Measurements from ENCODE around the gene PTCH1.

PTCH1 gene

DNA sequence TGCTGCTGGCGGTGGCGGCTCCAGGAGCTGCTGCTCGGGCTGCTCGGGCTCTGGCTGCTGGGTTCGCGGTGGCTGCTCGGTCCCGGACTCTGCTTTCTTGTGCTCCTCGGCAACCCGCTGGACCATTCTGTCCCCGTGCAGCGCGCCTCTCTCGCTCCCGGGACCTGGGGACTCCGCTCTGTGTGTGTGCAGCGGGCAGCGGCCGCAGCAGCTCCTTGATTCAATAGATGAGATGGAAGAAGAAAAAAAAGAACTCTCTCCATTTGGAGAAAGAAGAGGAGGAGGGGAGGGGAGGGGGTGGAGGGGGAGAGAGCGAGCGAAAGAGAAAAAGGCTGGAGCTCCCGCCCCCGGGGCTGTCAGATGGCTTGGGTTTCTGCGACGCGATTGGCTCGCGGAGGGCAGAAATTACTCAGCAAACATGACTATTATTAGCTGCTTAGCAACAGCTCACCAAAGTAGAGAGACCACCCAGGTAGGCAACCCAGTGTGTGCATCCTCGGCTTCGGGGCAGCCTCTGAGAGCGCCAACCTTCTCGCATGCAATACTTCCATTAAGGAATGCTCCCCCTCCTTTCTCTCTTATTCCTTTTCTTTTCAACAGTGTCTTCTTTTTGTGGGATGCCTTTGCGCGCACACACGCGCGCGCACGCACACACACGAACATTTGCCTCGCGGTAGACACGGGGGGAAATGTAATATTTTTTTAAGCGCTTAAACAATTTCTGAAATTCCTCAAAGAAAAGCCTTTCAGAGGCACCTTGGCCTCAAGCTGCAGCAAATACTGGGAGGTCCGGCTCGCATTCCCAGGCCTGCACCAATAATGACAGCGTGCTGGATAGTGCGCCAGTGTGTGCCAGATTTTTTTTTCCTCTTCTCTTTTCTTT, 7.6 kb downstream of the PTCH1 start (continued):
- TF ChIP-seq KLF10 (tag by site-specific recombination; IDR thresholded peaks at IDR 0.05) (peak; percentile 73; the same call in 1 of the 2 replicates), ZNF366 (tag by site-specific recombination; conservative IDR thresholded peaks at IDR 0.05) (peak; percentile 89), ZNF175 (tag by site-specific recombination; IDR thresholded peaks at IDR 0.05) (no peak), ZNF660 (tag by site-specific recombination; IDR thresholded peaks at IDR 0.05) (peak; percentile 46; the same call in 1 of the 2 replicates), ZNF132 (tag by site-specific recombination; IDR thresholded peaks at IDR 0.05; ENCODE audit: borderline replicate concordance) (no peak), ZBTB17 (tag by site-specific recombination; IDR thresholded peaks at IDR 0.05) (peak; percentile 58), GLIS1 (tag by site-specific recombination; IDR thresholded peaks at IDR 0.05) (peak; percentile 71), SP7 (tag by site-specific recombination; IDR thresholded peaks at IDR 0.05) (0 out of 2 replicates have a peak, but pooled peaks have one; percentile 52), REPIN1 (tag by site-specific recombination; IDR thresholded peaks at IDR 0.05; ENCODE audit: low read depth) (no peak), ZBTB20 (tag by site-specific recombination; IDR thresholded peaks at IDR 0.05) (peak; percentile 65), SP2 (tag by site-specific recombination; IDR thresholded peaks at IDR 0.05) (peak; percentile 68), GLIS2 (tag by site-specific recombination; IDR thresholded peaks at IDR 0.05) (peak; percentile 74), ZBTB48 (tag by site-specific recombination; IDR thresholded peaks at IDR 0.05) (no peak), EGR2 (tag by site-specific recombination; IDR thresholded peaks at IDR 0.05; ENCODE audit: low read depth) (0 out of 2 replicates have a peak, but pooled peaks have one; percentile 16), ZNF596 (tag by site-specific recombination; IDR thresholded peaks at IDR 0.05) (peak; percentile 93), ZNF335 (tag by site-specific recombination; conservative IDR thresholded peaks at IDR 0.05) (peak; percentile 80), ZNF2 (tag by site-specific recombination; IDR thresholded peaks at IDR 0.05) (peak; percentile 67; the same call in 1 of the 2 replicates), ZBTB1 (tag by site-specific recombination; IDR thresholded peaks at IDR 0.05) (no peak), ZEB2 (tag by site-specific recombination; IDR thresholded peaks at IDR 0.05) (peak; percentile 71; the same call in 1 of the 2 replicates)
- TF ChIP-seq, protein P1, sequence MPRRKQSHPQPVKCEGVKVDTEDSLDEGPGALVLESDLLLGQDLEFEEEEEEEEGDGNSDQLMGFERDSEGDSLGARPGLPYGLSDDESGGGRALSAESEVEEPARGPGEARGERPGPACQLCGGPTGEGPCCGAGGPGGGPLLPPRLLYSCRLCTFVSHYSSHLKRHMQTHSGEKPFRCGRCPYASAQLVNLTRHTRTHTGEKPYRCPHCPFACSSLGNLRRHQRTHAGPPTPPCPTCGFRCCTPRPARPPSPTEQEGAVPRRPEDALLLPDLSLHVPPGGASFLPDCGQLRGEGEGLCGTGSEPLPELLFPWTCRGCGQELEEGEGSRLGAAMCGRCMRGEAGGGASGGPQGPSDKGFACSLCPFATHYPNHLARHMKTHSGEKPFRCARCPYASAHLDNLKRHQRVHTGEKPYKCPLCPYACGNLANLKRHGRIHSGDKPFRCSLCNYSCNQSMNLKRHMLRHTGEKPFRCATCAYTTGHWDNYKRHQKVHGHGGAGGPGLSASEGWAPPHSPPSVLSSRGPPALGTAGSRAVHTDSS (tag by site-specific recombination; IDR thresholded peaks at IDR 0.05): 0 out of 2 replicates have a peak, but pooled peaks have one; percentile 9
- TF ChIP-seq, protein P2, sequence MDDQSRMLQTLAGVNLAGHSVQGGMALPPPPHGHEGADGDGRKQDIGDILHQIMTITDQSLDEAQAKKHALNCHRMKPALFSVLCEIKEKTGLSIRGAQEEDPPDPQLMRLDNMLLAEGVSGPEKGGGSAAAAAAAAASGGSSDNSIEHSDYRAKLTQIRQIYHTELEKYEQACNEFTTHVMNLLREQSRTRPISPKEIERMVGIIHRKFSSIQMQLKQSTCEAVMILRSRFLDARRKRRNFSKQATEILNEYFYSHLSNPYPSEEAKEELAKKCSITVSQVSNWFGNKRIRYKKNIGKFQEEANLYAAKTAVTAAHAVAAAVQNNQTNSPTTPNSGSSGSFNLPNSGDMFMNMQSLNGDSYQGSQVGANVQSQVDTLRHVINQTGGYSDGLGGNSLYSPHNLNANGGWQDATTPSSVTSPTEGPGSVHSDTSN (CRISPR knock-in tag; IDR thresholded peaks at IDR 0.05): no peak
- TF ChIP-seq, protein P3, sequence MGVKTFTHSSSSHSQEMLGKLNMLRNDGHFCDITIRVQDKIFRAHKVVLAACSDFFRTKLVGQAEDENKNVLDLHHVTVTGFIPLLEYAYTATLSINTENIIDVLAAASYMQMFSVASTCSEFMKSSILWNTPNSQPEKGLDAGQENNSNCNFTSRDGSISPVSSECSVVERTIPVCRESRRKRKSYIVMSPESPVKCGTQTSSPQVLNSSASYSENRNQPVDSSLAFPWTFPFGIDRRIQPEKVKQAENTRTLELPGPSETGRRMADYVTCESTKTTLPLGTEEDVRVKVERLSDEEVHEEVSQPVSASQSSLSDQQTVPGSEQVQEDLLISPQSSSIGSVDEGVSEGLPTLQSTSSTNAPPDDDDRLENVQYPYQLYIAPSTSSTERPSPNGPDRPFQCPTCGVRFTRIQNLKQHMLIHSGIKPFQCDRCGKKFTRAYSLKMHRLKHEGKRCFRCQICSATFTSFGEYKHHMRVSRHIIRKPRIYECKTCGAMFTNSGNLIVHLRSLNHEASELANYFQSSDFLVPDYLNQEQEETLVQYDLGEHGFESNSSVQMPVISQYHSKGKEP (tag by site-specific recombination; IDR thresholded peaks at IDR 0.05): peak; percentile 70; the same call in 1 of the 2 replicates
- TF ChIP-seq, protein P4, sequence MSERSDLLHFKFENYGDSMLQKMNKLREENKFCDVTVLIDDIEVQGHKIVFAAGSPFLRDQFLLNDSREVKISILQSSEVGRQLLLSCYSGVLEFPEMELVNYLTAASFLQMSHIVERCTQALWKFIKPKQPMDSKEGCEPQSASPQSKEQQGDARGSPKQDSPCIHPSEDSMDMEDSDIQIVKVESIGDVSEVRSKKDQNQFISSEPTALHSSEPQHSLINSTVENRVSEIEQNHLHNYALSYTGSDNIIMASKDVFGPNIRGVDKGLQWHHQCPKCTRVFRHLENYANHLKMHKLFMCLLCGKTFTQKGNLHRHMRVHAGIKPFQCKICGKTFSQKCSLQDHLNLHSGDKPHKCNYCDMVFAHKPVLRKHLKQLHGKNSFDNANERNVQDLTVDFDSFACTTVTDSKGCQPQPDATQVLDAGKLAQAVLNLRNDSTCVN (tag by site-specific recombination; optimal IDR thresholded peaks at IDR 0.05): peak; percentile 65
- TF ChIP-seq, protein P5, sequence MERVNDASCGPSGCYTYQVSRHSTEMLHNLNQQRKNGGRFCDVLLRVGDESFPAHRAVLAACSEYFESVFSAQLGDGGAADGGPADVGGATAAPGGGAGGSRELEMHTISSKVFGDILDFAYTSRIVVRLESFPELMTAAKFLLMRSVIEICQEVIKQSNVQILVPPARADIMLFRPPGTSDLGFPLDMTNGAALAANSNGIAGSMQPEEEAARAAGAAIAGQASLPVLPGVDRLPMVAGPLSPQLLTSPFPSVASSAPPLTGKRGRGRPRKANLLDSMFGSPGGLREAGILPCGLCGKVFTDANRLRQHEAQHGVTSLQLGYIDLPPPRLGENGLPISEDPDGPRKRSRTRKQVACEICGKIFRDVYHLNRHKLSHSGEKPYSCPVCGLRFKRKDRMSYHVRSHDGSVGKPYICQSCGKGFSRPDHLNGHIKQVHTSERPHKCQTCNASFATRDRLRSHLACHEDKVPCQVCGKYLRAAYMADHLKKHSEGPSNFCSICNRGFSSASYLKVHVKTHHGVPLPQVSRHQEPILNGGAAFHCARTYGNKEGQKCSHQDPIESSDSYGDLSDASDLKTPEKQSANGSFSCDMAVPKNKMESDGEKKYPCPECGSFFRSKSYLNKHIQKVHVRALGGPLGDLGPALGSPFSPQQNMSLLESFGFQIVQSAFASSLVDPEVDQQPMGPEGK (tag by site-specific recombination; IDR thresholded peaks at IDR 0.05): 0 out of 2 replicates have a peak, but pooled peaks have one; percentile 28
- TF ChIP-seq, protein P6, sequence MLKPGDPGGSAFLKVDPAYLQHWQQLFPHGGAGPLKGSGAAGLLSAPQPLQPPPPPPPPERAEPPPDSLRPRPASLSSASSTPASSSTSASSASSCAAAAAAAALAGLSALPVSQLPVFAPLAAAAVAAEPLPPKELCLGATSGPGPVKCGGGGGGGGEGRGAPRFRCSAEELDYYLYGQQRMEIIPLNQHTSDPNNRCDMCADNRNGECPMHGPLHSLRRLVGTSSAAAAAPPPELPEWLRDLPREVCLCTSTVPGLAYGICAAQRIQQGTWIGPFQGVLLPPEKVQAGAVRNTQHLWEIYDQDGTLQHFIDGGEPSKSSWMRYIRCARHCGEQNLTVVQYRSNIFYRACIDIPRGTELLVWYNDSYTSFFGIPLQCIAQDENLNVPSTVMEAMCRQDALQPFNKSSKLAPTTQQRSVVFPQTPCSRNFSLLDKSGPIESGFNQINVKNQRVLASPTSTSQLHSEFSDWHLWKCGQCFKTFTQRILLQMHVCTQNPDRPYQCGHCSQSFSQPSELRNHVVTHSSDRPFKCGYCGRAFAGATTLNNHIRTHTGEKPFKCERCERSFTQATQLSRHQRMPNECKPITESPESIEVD (tag by site-specific recombination; IDR thresholded peaks at IDR 0.05): 0 out of 2 replicates have a peak, but pooled peaks have one; percentile 33

Measured in HEK293 (cell line).